Trophoblast cell (in vitro differentiated cells and primary cell): Measurements from ENCODE around the gene HOXA7.
A peak's percentile ranks its signal among the peaks of the same experiment; 100 is the strongest.

Experiments
- DNase-seq, 2 donors: peaks; one replicate each; pipeline ENCODE4 v3.0.0-alpha.2; 2016
- H2AFZ ChIP-seq: 2 replicates; pipeline ENCODE4 v1.6.1; 2013; ENCODE audit warnings: low read length, moderate library complexity, mild to moderate bottlenecking; ENCODE audit not compliant: insufficient read depth, poor library complexity
- H2AK5ac ChIP-seq: 2 replicates; pipeline ENCODE4 v1.6.1; 2013; ENCODE audit warnings: mild to moderate bottlenecking, low read length
- H2BK120ac ChIP-seq: 2 replicates; pipeline ENCODE4 v1.6.1; 2013; ENCODE audit warnings: low read length, mild to moderate bottlenecking, moderate library complexity; ENCODE audit not compliant: insufficient read depth, poor library complexity
- H2BK12ac ChIP-seq: 2 replicates; pipeline ENCODE4 v1.6.1; 2013; ENCODE audit warnings: mild to moderate bottlenecking, low read length, moderate library complexity
- H2BK5ac ChIP-seq: 2 replicates; pipeline ENCODE4 v1.6.1; 2013; ENCODE audit warnings: low read length, low read depth, moderate library complexity, mild to moderate bottlenecking; ENCODE audit not compliant: poor library complexity
- H3K14ac ChIP-seq: 2 replicates; pipeline ENCODE4 v1.6.1; 2013; ENCODE audit warnings: mild to moderate bottlenecking, low read length
- H3K18ac ChIP-seq: 2 replicates; pipeline ENCODE4 v1.6.1; 2013; ENCODE audit warnings: mild to moderate bottlenecking, low read length
- H3K23ac ChIP-seq: 2 replicates; pipeline ENCODE4 v1.6.1; 2013; ENCODE audit warnings: low read length
- H3K27ac ChIP-seq: 2 replicates; pipeline ENCODE4 v1.5.1; 2013; ENCODE audit warnings: low read depth, mild to moderate bottlenecking, inconsistent platforms, low read length, moderate library complexity
- H3K27me3 ChIP-seq: 2 replicates; pipeline ENCODE4 v1.6.1; 2013; ENCODE audit warnings: inconsistent platforms, mild to moderate bottlenecking, low read length, moderate library complexity; ENCODE audit not compliant: insufficient read depth
- H3K36me3 ChIP-seq, 2 experiments: 1 replicate in 1 of 2; 2 replicates in 1 of 2; pipeline ENCODE4 v1.6.1; 2013; ENCODE audit warnings: low read length in 2 of 2, mild to moderate bottlenecking in 2 of 2, moderate library complexity in 1 of 2; ENCODE audit not compliant: insufficient read depth in 2 of 2, control insufficient read depth in 1 of 2
- H3K4ac ChIP-seq: 2 replicates; pipeline ENCODE4 v1.6.1; 2013; ENCODE audit warnings: low read depth, mild to moderate bottlenecking, low read length, moderate library complexity
- H3K4me1 ChIP-seq, 2 experiments: 1 replicate in 1 of 2; 2 replicates in 1 of 2; pipeline ENCODE4 v1.6.1; 2013; ENCODE audit warnings: low read length in 2 of 2, mild to moderate bottlenecking in 2 of 2, moderate library complexity in 1 of 2; ENCODE audit not compliant: insufficient read depth in 2 of 2, control insufficient read depth in 1 of 2
- H3K4me2 ChIP-seq: 2 replicates; pipeline ENCODE4 v1.6.1; 2013; ENCODE audit warnings: inconsistent platforms, mild to moderate bottlenecking, low read length, moderate library complexity
- H3K4me3 ChIP-seq: 2 replicates; pipeline ENCODE4 v1.5.1; 2013; ENCODE audit warnings: mild to moderate bottlenecking, low read depth, low read length, inconsistent platforms
- H3K79me1 ChIP-seq: one replicate; pipeline ENCODE4 v1.6.1; 2013; ENCODE audit warnings: low read length
- H3K79me2 ChIP-seq: 2 replicates; pipeline ENCODE4 v1.6.1; 2013; ENCODE audit warnings: low read length, mild to moderate bottlenecking; ENCODE audit not compliant: control insufficient read depth, insufficient read depth, poor library complexity
- H3K9ac ChIP-seq: 2 replicates; pipeline ENCODE4 v1.6.1; 2013; ENCODE audit warnings: mild to moderate bottlenecking, low read length
- H3K9me3 ChIP-seq: 2 replicates; pipeline ENCODE4 v1.6.1; 2013; ENCODE audit warnings: low read depth, mild to moderate bottlenecking, control low read depth, inconsistent platforms, low read length; ENCODE audit not compliant: insufficient read depth
- H4K12ac ChIP-seq: 2 replicates; pipeline ENCODE4 v1.6.1; 2013; ENCODE audit warnings: low read depth, mild to moderate bottlenecking, low read length, moderate library complexity
- H4K8ac ChIP-seq: 2 replicates; pipeline ENCODE4 v1.6.1; 2013; ENCODE audit warnings: low read depth, mild to moderate bottlenecking, low read length, moderate library complexity
- H4K91ac ChIP-seq: one replicate; pipeline ENCODE4 v1.6.1; 2013; ENCODE audit warnings: low read depth, mild to moderate bottlenecking, low read length, moderate library complexity
- WGBS: extraction: QIAGEN DNeasy Blood & Tissue Kit; methylation state at CpG from one replicate; pipeline ENCODE4 v1.1.7; 2013; ENCODE audit warnings: missing lambda C conversion rate; ENCODE audit not compliant: insufficient read length, insufficient coverage; ENCODE audit errors: extremely low coverage; 5-methylcytosine and 5-hydroxymethylcytosine counted together

Gene HOXA7

GRCh38 chr7:27130540-27131389 lies 25.7 kb downstream of the HOXA7 start, which contains the start of gene HOXA4:
TSS of gene HOXA4 (minus strand) at chr7:27130757. CDS start at chr7:27130733, 24 bp downstream.
- Histone ChIP-seq H4K12ac (no peak within 1 kb of the TSS), H2AK5ac (no peak within 1 kb of the TSS), H2BK5ac (no peak within 1 kb of the TSS), H3K4me3 (peak within 1 kb of the TSS; percentile 56), H4K8ac (peak within 1 kb of the TSS; percentile 59), H3K18ac (no peak within 1 kb of the TSS), H4K91ac (no peak within 1 kb of the TSS), H2BK12ac (no peak within 1 kb of the TSS), H3K27me3 (peaks cover 69% of the 10 kb centered on the region), H3K23ac (no peak within 1 kb of the TSS), H3K9me3 (peaks cover 14% of the 10 kb centered on the region), H2AFZ (peak within 1 kb of the TSS; percentile 87), H2BK120ac (no peak within 1 kb of the TSS), H3K27ac (no peak within 1 kb of the TSS), H3K4me1 (peaks cover 8 to 10% of the 10 kb centered on the region in 2 experiments), H3K79me2 (no peaks in the 10 kb centered on the region), H3K36me3 (no peaks in the 10 kb centered on the region), H3K4me2 (peak within 1 kb of the TSS; percentile 79), H3K79me1 (no peaks in the 10 kb centered on the region), H3K9ac (no peak within 1 kb of the TSS), H3K4ac (no peak within 1 kb of the TSS), H3K14ac (no peak within 1 kb of the TSS)
- DNase-seq: peak; percentile 69 to 80
- WGBS: no CpG with 5 or more reads among the region's 67 CpGs

GRCh38 chr7:27129729-27130539 lies 26.5 kb downstream of the HOXA7 start:
- Histone ChIP-seq H3K36me3 (no peaks in the 10 kb centered on the region), H2BK5ac (no peak overlapping the region)

GRCh38 chr7:27128776-27129728 lies 27.4 kb downstream of the HOXA7 start:
- Histone ChIP-seq H2AK5ac (no peak overlapping the region), H4K8ac (no peak overlapping the region), H4K91ac (no peak overlapping the region), H3K4ac (no peak overlapping the region), H3K79me1 (no peaks in the 10 kb centered on the region), H2BK120ac (no peak overlapping the region), H3K18ac (no peak overlapping the region), H3K23ac (no peak overlapping the region), H4K12ac (no peak overlapping the region), H2BK12ac (no peak overlapping the region), H3K36me3 (no peaks in the 10 kb centered on the region), H3K9ac (no peak overlapping the region), H3K27me3 (peaks cover 79% of the 10 kb centered on the region), H3K4me3 (no peak overlapping the region), H3K27ac (no peak overlapping the region), H3K79me2 (no peaks in the 10 kb centered on the region), H2AFZ (no peak overlapping the region), H3K14ac (no peak overlapping the region), H2BK5ac (no peak overlapping the region), H3K4me2 (no peak overlapping the region), H3K4me1 (peaks cover 8 to 10% of the 10 kb centered on the region in 2 experiments), H3K9me3 (peaks cover 19% of the 10 kb centered on the region)
- no peak for DNase-seq
- no CpG with 5 or more reads among the region's 28 CpGs for WGBS

More at GRCh38 chr7:27129729-27130539, 26.5 kb downstream of the HOXA7 start:
- no peak overlapping the region for H4K8ac ChIP-seq
- H3K18ac ChIP-seq: no peak overlapping the region
- H3K79me2 ChIP-seq: no peaks in the 10 kb centered on the region
- peak overlapping the region; percentile 79 for H3K4me2 ChIP-seq
- peaks cover 8 to 10% of the 10 kb centered on the region in 2 experiments for H3K4me1 ChIP-seq
- no peak overlapping the region for H3K4ac ChIP-seq
- H2BK120ac ChIP-seq: no peak overlapping the region
- H3K9ac ChIP-seq: no peak overlapping the region
- H2AFZ ChIP-seq: no peak overlapping the region
- peak; percentile 48 to 61 for DNase-seq
- peaks cover 73% of the 10 kb centered on the region for H3K27me3 ChIP-seq
- H3K9me3 ChIP-seq: peaks cover 14% of the 10 kb centered on the region
- H3K79me1 ChIP-seq: no peaks in the 10 kb centered on the region
- no peak overlapping the region for H2BK12ac ChIP-seq
- no peak overlapping the region for H2AK5ac ChIP-seq
- no peak overlapping the region for H4K91ac ChIP-seq
- no peak overlapping the region for H3K14ac ChIP-seq
- WGBS: no CpG with 5 or more reads among the region's 72 CpGs
- H3K27ac ChIP-seq: no peak overlapping the region
- H3K4me3 ChIP-seq: no peak overlapping the region
- no peak overlapping the region for H3K23ac ChIP-seq
- no peak overlapping the region for H4K12ac ChIP-seq

- Histone ChIP-seq H4K12ac (no peak overlapping the region), H3K9ac (no peak overlapping the region), H3K79me2 (no peaks in the 10 kb centered on the region), H3K4me3 (no peak overlapping the region), H2BK12ac (no peak overlapping the region), H4K8ac (no peak overlapping the region), H2BK5ac (no peak overlapping the region), H3K9me3 (peaks cover 20% of the 10 kb centered on the region), H3K4me1 (peaks cover 8 to 10% of the 10 kb centered on the region in 2 experiments), H2AK5ac (no peak overlapping the region), H3K18ac (no peak overlapping the region), H3K27ac (no peak overlapping the region), H3K4ac (no peak overlapping the region), H4K91ac (no peak overlapping the region), H2BK120ac (no peak overlapping the region), H2AFZ (no peak overlapping the region), H3K14ac (no peak overlapping the region), H3K79me1 (no peaks in the 10 kb centered on the region), H3K27me3 (peaks cover 84% of the 10 kb centered on the region), H3K4me2 (no peak overlapping the region), H3K36me3 (no peaks in the 10 kb centered on the region), H3K23ac (no peak overlapping the region)
- WGBS: no CpG with 5 or more reads among the region's 2 CpGs
- no peak for DNase-seq
Observed at GRCh38 chr7:27128034-27128433, 28.4 kb downstream of the HOXA7 start.
